ENCODE measurements around the gene TAAR9. TPM values are rescaled to one million over a fixed set of nuclear protein-coding genes. Genes with fewer than 3 reads are reported as not detected.

The TAAR9 gene
- total and polyA plus RNA-seq, 2 experiments from 2014 or later: not detected

- TF ChIP-seq EZH2 (IDR thresholded peaks at IDR 0.05; ENCODE audit: low read depth, unreplicated experiment) (no peak), CREB1 (CRISPR knock-in tag; IDR thresholded peaks at IDR 0.05; ENCODE audit: low read depth) (no peak)
- TF ChIP-seq, protein P1, sequence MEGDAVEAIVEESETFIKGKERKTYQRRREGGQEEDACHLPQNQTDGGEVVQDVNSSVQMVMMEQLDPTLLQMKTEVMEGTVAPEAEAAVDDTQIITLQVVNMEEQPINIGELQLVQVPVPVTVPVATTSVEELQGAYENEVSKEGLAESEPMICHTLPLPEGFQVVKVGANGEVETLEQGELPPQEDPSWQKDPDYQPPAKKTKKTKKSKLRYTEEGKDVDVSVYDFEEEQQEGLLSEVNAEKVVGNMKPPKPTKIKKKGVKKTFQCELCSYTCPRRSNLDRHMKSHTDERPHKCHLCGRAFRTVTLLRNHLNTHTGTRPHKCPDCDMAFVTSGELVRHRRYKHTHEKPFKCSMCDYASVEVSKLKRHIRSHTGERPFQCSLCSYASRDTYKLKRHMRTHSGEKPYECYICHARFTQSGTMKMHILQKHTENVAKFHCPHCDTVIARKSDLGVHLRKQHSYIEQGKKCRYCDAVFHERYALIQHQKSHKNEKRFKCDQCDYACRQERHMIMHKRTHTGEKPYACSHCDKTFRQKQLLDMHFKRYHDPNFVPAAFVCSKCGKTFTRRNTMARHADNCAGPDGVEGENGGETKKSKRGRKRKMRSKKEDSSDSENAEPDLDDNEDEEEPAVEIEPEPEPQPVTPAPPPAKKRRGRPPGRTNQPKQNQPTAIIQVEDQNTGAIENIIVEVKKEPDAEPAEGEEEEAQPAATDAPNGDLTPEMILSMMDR (conservative IDR thresholded peaks at IDR 0.05; ENCODE audit: low read depth in 2 of 2): no peak
- TF ChIP-seq, protein P2, sequence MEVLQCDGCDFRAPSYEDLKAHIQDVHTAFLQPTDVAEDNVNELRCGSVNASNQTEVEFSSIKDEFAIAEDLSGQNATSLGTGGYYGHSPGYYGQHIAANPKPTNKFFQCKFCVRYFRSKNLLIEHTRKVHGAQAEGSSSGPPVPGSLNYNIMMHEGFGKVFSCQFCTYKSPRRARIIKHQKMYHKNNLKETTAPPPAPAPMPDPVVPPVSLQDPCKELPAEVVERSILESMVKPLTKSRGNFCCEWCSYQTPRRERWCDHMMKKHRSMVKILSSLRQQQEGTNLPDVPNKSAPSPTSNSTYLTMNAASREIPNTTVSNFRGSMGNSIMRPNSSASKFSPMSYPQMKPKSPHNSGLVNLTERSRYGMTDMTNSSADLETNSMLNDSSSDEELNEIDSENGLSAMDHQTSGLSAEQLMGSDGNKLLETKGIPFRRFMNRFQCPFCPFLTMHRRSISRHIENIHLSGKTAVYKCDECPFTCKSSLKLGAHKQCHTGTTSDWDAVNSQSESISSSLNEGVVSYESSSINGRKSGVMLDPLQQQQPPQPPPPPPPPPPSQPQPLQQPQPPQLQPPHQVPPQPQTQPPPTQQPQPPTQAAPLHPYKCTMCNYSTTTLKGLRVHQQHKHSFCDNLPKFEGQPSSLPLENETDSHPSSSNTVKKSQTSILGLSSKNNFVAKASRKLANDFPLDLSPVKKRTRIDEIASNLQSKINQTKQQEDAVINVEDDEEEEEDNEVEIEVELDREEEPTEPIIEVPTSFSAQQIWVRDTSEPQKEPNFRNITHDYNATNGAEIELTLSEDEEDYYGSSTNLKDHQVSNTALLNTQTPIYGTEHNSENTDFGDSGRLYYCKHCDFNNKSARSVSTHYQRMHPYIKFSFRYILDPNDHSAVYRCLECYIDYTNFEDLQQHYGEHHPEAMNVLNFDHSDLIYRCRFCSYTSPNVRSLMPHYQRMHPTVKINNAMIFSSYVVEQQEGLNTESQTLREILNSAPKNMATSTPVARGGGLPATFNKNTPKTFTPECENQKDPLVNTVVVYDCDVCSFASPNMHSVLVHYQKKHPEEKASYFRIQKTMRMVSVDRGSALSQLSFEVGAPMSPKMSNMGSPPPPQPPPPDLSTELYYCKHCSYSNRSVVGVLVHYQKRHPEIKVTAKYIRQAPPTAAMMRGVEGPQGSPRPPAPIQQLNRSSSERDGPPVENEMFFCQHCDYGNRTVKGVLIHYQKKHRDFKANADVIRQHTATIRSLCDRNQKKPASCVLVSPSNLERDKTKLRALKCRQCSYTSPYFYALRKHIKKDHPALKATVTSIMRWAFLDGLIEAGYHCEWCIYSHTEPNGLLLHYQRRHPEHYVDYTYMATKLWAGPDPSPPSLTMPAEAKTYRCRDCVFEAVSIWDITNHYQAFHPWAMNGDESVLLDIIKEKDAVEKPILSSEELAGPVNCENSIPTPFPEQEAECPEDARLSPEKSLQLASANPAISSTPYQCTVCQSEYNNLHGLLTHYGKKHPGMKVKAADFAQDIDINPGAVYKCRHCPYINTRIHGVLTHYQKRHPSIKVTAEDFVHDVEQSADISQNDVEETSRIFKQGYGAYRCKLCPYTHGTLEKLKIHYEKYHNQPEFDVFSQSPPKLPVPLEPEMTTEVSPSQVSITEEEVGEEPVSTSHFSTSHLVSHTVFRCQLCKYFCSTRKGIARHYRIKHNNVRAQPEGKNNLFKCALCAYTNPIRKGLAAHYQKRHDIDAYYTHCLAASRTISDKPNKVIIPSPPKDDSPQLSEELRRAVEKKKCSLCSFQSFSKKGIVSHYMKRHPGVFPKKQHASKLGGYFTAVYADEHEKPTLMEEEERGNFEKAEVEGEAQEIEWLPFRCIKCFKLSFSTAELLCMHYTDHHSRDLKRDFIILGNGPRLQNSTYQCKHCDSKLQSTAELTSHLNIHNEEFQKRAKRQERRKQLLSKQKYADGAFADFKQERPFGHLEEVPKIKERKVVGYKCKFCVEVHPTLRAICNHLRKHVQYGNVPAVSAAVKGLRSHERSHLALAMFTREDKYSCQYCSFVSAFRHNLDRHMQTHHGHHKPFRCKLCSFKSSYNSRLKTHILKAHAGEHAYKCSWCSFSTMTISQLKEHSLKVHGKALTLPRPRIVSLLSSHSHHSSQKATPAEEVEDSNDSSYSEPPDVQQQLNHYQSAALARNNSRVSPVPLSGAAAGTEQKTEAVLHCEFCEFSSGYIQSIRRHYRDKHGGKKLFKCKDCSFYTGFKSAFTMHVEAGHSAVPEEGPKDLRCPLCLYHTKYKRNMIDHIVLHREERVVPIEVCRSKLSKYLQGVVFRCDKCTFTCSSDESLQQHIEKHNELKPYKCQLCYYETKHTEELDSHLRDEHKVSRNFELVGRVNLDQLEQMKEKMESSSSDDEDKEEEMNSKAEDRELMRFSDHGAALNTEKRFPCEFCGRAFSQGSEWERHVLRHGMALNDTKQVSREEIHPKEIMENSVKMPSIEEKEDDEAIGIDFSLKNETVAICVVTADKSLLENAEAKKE (CRISPR knock-in tag; IDR thresholded peaks at IDR 0.05): no peak
Observed at GRCh38 chr6:132537145-132537544, 932 bp upstream of the TAAR9 start (continued).

DNA sequence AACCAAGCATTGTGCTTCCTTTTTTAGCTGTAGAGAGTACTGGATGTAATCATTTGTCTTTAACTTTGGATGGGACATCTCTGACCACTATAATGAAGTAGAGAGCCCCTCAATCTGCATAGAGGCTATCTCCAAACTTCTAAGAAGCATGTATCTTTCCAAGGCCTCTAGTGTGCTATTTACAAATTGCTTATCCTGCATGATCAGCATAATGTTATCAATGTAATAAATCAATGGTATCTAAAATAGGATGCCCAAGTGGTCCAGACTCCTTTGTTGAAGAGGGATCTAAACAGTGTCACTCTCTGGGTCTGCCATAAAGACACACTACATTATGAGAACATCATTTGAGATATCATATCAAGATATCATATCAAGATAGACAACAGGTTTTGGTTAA lies 6.7 kb downstream of the TAAR9 start:
- H3K27me3 Mint-ChIP-seq (ENCODE audit: insufficient read depth, low read depth, poor library complexity): no peaks in the 10 kb centered on the region
- ATAC-seq (no peak), DNase-seq (ENCODE audit: low spot score) (no peak)
- no peaks in the 10 kb centered on the region for H3F3A ChIP-seq (replicated peaks; ENCODE audit: low read depth)
- H3K79me2 ChIP-seq (replicated peaks; ENCODE audit: insufficient read depth): no peaks in the 10 kb centered on the region
- H3K36me3 ChIP-seq (ENCODE audit: insufficient read depth): no peaks in the 10 kb centered on the region
- no peaks in the 10 kb centered on the region for H3K27me3 ChIP-seq (ENCODE audit: insufficient read depth)
- no peak overlapping the region for H2AFZ ChIP-seq
- H3K27ac Mint-ChIP-seq: no peak overlapping the region
- H4K20me1 ChIP-seq (replicated peaks; ENCODE audit: insufficient read depth): no peaks in the 10 kb centered on the region
- H3K4me1 Mint-ChIP-seq: peaks cover 13% of the 10 kb centered on the region
- no peak overlapping the region for H3K4me3 ChIP-seq
- H3K27ac ChIP-seq (ENCODE audit: low read depth): no peak overlapping the region
- H3K9me3 Mint-ChIP-seq: no peaks in the 10 kb centered on the region
- no peaks in the 10 kb centered on the region for H3K36me3 Mint-ChIP-seq (ENCODE audit: low read depth)
- H3K4me2 ChIP-seq: no peak overlapping the region
- H3K4me1 ChIP-seq (ENCODE audit: insufficient read depth): peaks cover 6% of the 10 kb centered on the region; the same call in 1 of the 2 replicates
- no peak overlapping the region for H3K4me3 Mint-ChIP-seq
- 0 out of 2 replicates have a peak, but pooled peaks cover 5% of the 10 kb centered on the region for H3K9me2 ChIP-seq (ENCODE audit: insufficient read depth)
- TF ChIP-seq CREB1 (CRISPR knock-in tag; IDR thresholded peaks at IDR 0.05; ENCODE audit: low read depth) (no peak), STAT1 (IDR thresholded peaks at IDR 0.05; ENCODE audit: unreplicated experiment) (no peak), ETS1 (IDR thresholded peaks at IDR 0.05) (no peak), EZH2phosphoT487 (IDR thresholded peaks at IDR 0.05; ENCODE audit: unreplicated experiment) (no peak), NANOG (IDR thresholded peaks at IDR 0.05; ENCODE audit: borderline replicate concordance) (no peak)

Data from GM23338 (cell line).